ENCODE data around the gene CARD10. TPM values are rescaled to one million over a fixed set of nuclear protein-coding genes. Genes with fewer than 3 reads are reported as not detected.

The CARD10 gene
- total RNA-seq, 1 experiment from 2014 or later = 0.26 TPM

GRCh38 chr22:37562049-37562875 lies 43.0 kb upstream of the CARD10 start:
- CTCF ChIA-PET = interaction anchor here (0.5 to 1.4 kb wide), 6 partner anchors 12 to 363 kb away, joined by 3 to 10 read pairs (median 4); no protein-coding TSS in a partner anchor
- intact Hi-C loops (cut with micrococcal nuclease; ENCODE audit: unreplicated experiment) = loop anchor here (10.0 kb wide), 1 partner anchor 247 kb away; no protein-coding TSS in a partner anchor
- Histone ChIP-seq H3K27ac (ENCODE audit: low read depth, low read length, poor library complexity, severe bottlenecking) (no peak overlapping the region), H3K9me3 (ENCODE audit: low read depth, low read length, poor library complexity, severe bottlenecking) (no peaks in the 10 kb centered on the region), H3K4me3 (ENCODE audit: low read depth, low read length, poor library complexity, severe bottlenecking) (no peak overlapping the region), H3K4me1 (ENCODE audit: insufficient read depth, low read length, poor library complexity, severe bottlenecking) (peaks cover 10% of the 10 kb centered on the region), H3K27me3 (replicated peaks; ENCODE audit: insufficient read depth, low read depth, low read length, poor library complexity) (peaks cover 13% of the 10 kb centered on the region), H3K36me3 (ENCODE audit: insufficient read depth, low read length, poor library complexity, severe bottlenecking) (no peaks in the 10 kb centered on the region)
- POLR2A ChIA-PET (ENCODE audit: low non-redundant PET) = interaction anchor here (1.0 kb wide), 1 partner anchor 344 kb away, joined by 3 read pairs; the partner anchor contains the start of gene MICALL1
- no TSS peak for BruUV-seq (replicated peaks)
- TF ChIP-seq EZH2 (IDR thresholded peaks at IDR 0.05; ENCODE audit: borderline replicate concordance, low read depth, low read length, poor library complexity, severe bottlenecking) = no peak
- no peak for TF ChIP-seq CTCF (conservative IDR thresholded peaks at IDR 0.05; ENCODE audit: low read depth, low read length)
- DNase-seq (ENCODE audit: low spot score) = no peak

DNA sequence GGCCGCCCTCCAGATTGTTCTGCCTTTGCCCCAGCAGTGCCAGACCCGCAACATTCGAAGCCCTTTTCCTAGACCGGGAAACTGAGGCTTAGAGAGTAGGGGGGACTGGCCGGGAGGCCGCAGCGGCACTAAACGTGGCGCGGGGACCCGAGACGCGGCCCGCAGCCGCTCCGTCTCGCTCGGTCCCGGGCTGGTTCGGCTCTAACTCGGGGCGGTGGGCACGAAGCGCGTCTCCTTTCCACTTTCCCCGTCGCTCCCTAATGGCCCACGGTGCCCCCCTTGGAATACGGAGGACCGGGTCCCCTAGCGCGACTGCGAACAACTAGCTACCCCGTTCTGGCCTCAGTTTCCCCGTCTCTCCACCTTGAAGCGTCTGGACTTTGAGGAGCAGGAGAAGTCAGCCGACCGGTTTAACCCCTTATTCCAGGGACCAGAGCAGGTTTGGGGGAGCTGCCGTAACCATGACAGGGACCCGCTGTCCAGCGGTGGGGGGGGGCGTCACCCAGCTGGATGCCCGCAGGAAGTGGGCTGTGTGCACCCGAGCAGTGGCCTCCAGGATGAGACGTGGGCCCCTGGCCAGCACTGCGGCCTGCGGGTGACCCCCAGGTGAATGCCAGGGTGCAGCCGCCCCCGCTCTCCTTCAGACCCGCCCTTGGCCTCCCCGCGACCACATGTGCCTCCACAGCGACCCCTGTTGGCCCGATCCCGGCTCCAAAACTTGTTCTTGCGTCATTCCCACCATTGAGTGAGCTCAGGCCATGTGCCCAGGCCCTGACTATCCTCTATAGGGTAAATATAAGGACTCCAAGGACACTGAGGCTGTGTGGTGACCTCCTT lies 42.2 kb upstream of the CARD10 start:
- H3K4me1 ChIP-seq (ENCODE audit: insufficient read depth, low read length, poor library complexity, severe bottlenecking) = peaks cover 10% of the 10 kb centered on the region
- intact Hi-C loops (cut with micrococcal nuclease; ENCODE audit: unreplicated experiment) = loop anchor here (10.0 kb wide), 1 partner anchor 247 kb away; no protein-coding TSS in a partner anchor
- no peaks in the 10 kb centered on the region for H3K9me3 ChIP-seq (ENCODE audit: low read depth, low read length, poor library complexity, severe bottlenecking)
- POLR2A ChIA-PET (ENCODE audit: low non-redundant PET) = no interaction called here
- TF ChIP-seq CTCF (conservative IDR thresholded peaks at IDR 0.05; ENCODE audit: low read depth, low read length) (peak; percentile 84), EZH2 (IDR thresholded peaks at IDR 0.05; ENCODE audit: borderline replicate concordance, low read depth, low read length, poor library complexity, severe bottlenecking) (peak; percentile 75)
- no peaks in the 10 kb centered on the region for H3K36me3 ChIP-seq (ENCODE audit: insufficient read depth, low read length, poor library complexity, severe bottlenecking)
- H3K27me3 ChIP-seq (replicated peaks; ENCODE audit: insufficient read depth, low read depth, low read length, poor library complexity) = peaks cover 13% of the 10 kb centered on the region
- peak; percentile 85 for DNase-seq (ENCODE audit: low spot score)
- peak overlapping the region; percentile 47 for H3K4me3 ChIP-seq (ENCODE audit: low read depth, low read length, poor library complexity, severe bottlenecking)
- BruUV-seq (replicated peaks) = no TSS peak
- CTCF ChIA-PET = interaction anchor here (0.5 to 1.4 kb wide), 6 partner anchors 11 to 362 kb away, joined by 3 to 10 read pairs (median 4); no protein-coding TSS in a partner anchor
- no peak overlapping the region for H3K27ac ChIP-seq (ENCODE audit: low read depth, low read length, poor library complexity, severe bottlenecking)

- CTCF ChIA-PET = interaction anchor here (1.4 kb wide), 1 partner anchor 19 kb away, joined by 10 read pairs; no protein-coding TSS in a partner anchor
- TF ChIP-seq CTCF (conservative IDR thresholded peaks at IDR 0.05; ENCODE audit: low read depth, low read length) (no peak), EZH2 (IDR thresholded peaks at IDR 0.05; ENCODE audit: borderline replicate concordance, low read depth, low read length, poor library complexity, severe bottlenecking) (no peak)
- Histone ChIP-seq H3K36me3 (ENCODE audit: insufficient read depth, low read length, poor library complexity, severe bottlenecking) (no peaks in the 10 kb centered on the region), H3K4me3 (ENCODE audit: low read depth, low read length, poor library complexity, severe bottlenecking) (peak overlapping the region; percentile 47), H3K27ac (ENCODE audit: low read depth, low read length, poor library complexity, severe bottlenecking) (no peak overlapping the region), H3K4me1 (ENCODE audit: insufficient read depth, low read length, poor library complexity, severe bottlenecking) (peaks cover 10% of the 10 kb centered on the region), H3K27me3 (replicated peaks; ENCODE audit: insufficient read depth, low read depth, low read length, poor library complexity) (peaks cover 13% of the 10 kb centered on the region), H3K9me3 (ENCODE audit: low read depth, low read length, poor library complexity, severe bottlenecking) (no peaks in the 10 kb centered on the region)
- DNase-seq (ENCODE audit: low spot score) = no peak
- no TSS peak for BruUV-seq (replicated peaks)
- intact Hi-C loops (cut with micrococcal nuclease; ENCODE audit: unreplicated experiment) = loop anchor here (10.0 kb wide), 1 partner anchor 246 kb away; no protein-coding TSS in a partner anchor
- POLR2A ChIA-PET (ENCODE audit: low non-redundant PET) = no interaction called here
Observed at GRCh38 chr22:37560608-37561211, 41.5 kb upstream of the CARD10 start.

All from A673 (cell line).